ENCODE data around the gene ANO9.

Gene ANO9

DNA sequence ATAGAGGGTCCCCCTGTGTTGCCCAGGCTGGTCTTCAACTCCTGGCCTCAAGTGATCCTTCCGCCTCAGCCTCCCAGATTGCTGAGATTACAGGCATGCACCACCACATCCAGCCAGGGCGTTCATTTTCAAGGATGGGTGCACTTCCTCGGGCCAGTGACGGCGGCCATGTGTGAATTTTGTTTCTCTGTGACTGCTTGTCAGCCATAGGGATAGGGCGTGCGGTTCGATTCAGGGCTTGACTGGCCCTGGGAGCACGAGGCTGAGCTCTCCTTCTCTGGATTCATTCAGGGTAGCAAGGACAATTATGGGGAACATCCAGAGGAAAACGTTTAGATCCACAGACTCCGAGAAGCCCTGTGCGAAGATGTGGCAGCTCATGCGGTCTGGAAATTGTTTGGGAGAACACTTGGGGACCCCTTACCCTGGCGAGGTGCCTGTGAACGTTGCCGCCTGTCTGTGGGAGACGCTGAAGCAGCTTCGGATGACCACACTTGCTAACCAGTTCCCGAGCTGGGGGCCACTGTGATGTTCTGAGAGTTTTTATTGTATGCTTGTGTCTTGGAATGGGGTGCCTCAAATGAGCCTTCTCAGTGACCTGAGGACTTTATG lies 11.2 kb upstream of the ANO9 start:
- in situ Hi-C loops (cut with MboI; ENCODE audit: low sequenced_read_pairs) = no loop called here

DNA sequence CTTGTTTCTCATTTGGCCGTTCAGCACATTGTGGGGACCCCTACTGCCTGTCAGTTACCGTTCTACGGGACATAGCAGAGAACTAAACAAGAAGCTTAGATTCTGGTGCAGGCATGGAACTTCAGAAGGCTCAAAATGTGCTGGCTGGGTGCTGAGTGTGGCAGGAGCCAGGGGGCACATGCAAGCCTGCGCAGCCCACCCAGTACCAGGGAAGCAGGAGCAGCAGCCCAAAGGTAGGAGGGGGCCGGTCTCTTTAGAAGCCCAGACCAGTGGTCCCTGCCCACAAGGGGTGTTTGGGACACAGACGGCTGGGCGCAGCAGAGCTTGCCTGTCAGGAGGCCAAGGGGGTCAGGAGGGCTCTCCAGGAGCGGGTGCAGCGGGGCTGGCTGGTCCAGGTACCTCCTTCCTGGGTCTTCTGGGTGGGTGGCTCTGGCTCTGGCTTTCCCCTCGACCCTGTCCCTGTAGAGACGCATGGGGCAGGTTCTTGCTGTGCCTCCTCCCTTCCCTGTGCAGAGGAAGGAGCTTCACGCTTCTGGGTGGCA lies 10.5 kb upstream of the ANO9 start:
- in situ Hi-C loops (cut with MboI; ENCODE audit: low sequenced_read_pairs) = no loop called here

DNA sequence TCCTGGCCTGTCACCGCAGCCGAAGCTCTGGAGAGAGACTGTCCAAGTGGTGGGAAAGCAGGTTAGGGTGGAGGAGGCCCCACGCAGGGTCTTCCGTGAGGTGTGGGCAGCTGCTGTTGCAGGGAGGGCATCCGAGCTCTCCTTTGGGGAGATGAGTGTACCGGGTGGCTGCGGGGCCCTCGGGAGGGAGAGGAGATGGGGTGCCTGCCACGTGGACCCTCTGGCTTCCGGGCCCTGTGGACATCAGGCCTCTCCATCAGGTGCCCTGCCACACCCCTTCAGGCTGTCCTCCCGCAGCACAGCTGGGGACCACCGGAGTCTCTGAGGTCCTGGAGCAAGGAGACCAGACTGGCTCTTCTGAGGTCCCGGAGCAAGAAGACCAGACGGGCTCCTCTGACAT lies 9.9 kb upstream of the ANO9 start:
- in situ Hi-C loops (cut with MboI; ENCODE audit: low sequenced_read_pairs) = no loop called here

DNA sequence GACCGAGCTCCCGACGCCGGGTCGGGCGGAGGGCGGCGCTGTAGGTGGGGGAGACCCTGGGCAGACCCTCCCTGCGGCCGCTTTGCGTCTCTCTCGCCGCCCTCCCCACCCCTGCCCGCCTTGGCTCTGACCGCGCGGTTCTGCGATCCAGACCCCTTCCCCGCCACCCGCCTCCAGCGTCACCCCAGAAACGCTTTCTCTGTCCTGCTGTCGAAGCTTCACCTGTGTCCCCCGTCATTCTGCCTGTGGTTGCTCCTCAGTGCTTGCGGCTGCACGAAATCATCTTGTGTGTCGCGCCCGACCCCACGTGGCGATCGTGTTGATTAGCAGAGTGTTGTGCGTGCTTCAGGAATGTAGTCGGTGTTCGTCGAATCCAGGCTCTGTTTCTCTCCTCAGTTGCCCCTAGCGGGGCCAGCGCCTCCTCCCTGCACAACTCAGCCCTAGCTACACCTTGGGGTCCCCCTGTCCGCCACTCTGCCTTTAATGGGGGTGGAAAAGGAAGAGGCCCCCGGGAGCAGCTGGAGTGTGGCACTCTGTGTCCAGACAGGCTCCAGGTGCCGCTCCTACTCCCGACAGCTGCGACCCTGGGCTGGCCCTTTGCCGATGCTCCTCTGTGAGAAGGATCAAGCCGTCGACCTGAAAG lies 9.1 kb upstream of the ANO9 start:
- in situ Hi-C loops (cut with MboI; ENCODE audit: low sequenced_read_pairs) = no loop called here

DNA sequence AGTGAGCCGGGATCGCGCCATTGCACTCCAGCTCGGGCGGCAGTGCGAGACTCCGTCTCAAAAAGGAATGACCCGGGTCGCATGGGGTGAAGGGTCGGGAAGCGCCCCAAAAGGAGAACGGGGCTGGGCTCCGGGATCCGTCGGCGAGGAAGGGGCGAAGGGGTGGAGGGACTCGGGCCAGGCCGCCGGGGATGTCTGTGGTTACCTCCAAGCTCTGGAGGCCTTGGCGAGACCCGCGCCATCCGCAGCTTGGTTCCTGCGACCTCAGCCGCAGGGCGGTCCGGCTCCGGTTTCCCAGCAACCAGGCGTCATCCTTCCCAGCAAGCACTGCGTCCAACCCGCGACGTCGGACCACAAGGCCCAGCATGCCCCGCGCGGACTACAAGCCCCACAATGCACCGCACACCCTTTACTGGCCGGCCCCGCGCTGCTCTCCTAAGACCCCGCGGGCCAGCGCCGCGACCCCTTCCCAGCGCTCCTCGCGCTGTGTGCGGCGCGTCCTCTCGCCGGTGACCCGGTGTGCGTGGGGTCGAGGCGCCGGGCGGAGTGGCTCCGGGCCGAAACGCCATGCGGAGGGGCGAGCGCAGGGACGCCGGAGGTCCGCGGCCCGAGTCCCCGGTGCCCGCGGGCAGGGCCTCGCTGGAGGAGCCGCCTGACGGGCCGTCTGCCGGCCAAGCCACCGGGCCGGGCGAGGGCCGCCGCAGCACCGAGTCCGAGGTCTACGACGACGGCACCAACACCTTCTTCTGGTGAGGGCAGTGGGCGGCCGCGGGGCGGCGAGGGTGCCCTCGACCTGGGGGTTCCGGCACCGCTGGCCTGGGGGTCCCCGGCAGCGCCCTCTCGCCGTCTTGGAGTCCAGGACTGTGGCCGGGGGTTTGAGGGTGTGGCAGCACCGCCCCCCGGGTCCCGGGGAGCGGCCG lies 8.3 kb upstream of the ANO9 start, which contains the start of gene PTDSS2:
PTDSS2 (plus strand) TSS at position 391 of the 920 bp plus-strand sequence; CDS start at position 568, 177 bp downstream.
- in situ Hi-C loops (cut with MboI; ENCODE audit: low sequenced_read_pairs) = no loop called here

DNA sequence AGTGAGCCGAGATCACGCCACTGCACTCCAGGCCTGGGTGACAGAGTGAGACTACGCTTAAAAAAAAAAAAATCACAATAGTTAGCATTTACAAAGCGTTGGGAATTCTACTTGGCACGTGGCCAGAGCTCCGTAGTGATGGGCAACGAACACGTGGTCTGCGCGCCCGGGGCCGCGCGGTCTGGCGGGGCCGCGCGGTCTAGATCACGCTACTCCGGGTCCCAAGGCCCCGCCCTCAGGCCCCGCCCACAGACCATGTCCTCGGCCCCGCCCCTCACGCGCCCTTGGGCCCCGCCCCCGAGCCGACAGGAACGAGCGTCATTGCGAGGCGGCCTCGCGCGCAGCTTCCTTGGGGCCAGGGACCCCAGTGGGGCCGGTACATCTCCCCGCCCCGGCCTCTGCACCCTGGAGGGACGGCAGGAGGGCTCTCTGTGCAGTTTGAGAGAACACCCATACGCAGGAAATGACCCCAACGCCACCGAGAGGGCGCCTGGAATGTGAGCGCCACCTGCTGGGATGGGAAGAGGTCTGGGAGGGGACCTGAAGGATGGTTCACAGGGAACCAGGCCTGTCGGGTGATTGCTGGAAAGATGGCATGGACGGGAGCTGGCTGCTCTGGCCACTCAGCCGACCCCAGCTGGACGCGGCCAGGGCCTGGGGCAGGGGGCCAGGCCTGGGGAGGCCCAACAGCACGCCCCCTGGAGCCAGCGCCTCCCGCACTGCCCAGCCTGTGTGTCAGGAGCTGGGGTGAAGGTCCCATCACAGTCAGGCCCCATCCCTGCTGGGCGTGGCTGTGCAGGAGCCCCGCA lies 6.3 kb upstream of the ANO9 start:
- in situ Hi-C loops (cut with MboI; ENCODE audit: low sequenced_read_pairs) = no loop called here

DNA sequence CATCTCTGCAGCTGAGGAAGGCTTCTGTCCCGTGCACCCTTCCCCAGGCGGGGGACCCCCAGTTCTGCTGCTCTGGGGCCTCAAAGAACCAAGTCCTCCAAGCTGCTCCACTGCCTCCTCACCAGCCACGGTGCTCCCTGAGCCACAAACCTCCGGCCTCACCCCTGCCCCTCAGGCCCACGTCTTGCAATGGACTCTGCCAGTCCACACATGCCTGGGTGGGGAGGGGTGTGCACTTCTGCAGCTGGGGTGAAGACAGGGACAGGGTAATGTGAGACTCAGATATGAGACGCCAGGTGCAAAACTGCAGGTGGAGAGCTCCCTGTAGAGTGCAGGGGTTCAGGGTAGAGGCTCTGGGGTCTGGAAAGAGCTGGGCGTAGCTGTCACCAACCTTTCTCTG lies 5.1 kb upstream of the ANO9 start:
- in situ Hi-C loops (cut with MboI; ENCODE audit: low sequenced_read_pairs) = no loop called here

DNA sequence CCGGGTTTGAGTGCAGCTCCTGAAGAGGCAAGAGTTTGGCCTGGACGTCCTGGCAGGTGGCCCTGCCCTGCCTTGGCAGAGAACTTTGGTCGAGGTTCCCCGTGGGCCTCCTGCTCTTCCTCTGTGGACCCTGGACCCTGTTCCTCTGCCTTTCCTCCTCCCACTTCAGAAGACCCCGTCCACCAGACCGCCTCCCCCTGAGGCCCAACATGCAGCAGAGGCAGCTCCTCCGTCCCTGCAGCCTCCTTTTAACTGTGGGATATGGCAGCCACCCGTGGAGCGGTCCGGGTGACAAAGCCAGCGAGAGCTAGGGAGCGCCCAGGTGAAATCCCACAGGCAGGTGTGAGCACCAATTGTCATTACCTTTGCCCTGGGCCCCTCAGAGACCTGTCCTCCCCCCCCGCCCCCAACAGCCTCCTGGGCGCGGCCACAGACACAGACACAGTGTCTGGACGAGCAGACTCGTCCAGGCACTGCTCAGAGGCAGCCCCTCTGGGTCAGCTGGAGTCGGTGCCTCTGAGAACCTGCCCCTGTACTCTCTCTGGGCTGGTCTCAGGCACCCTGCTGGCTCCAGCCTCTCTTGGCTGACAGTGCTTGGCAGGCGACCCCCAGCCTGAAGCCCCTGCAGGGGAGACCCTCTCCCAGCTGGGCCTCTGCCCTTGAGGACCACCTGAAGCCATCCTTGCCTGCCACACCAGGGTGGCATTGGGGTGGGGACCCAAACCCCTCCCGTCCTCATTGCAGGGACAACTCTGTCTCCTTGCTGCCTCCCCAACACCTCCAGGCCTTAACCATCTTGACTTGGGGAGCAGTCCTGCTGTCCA lies 4.2 kb upstream of the ANO9 start:
- in situ Hi-C loops (cut with MboI; ENCODE audit: low sequenced_read_pairs) = no loop called here

DNA sequence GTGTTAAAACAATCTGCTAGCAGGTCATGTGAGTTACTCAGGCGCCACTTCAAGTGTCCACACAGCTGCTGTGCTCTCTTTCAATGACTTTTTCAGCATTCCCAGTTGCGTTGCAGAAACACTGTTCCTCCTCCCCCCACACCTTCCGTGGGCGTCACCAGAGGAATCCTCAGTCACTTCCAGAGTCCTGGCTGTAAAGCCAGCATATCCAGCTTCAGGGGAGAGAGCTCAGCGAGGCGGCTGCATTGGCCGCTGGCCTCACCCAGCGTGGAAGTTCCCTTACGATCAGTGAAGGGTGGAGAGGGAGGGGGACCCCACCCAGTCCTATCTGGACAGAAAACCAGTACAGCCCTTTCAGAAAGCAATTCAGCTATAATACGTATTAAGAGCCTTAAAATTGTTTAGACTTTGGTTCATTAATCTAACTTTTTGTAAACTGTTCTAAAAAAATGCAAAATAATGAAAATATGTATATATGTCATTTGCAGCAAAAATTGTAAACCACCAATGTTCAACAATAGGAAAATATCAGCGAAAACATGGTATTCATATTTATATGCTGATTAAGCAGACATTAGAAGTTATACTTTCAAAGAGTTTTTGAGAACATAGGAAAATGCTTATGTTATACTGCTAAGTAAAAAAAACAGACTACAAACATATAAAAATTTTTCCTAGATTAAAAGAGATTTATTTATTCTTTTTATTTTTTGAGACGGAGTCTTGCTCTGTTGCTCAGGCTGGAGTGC lies 2.8 kb upstream of the ANO9 start:
- in situ Hi-C loops (cut with MboI; ENCODE audit: low sequenced_read_pairs) = no loop called here

DNA sequence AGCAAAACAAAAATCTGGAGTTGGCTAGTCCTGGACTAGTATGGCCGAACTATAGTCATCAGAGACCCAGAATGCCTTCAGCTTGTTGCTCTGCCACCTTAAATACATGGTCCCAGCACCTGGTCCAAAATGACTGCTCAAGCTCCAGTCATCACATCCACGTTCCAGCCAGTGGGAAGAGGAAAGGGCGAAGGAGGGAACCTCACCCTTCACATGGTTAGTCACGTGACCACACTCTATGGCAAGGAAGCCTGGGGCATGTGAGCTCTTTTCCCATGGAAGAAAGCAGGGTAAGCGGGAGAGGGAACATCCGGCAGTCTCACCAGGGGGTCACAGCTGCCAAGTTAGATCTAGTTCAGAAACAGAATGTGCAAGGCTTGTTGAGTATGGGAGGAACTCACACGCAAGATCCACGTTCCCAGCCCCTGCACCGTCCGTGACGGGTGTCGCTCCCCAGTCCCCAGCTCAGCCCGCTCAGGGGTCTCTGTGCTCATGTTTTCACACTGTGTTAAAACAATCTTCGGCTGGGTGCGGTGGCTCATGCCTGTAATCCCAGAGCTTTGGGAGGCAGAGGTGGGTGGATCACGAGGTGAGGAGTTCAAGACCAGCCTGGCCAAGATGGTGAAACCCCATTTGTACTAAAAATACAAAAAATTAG lies 1.9 kb upstream of the ANO9 start:
- in situ Hi-C loops (cut with MboI; ENCODE audit: low sequenced_read_pairs) = no loop called here

DNA sequence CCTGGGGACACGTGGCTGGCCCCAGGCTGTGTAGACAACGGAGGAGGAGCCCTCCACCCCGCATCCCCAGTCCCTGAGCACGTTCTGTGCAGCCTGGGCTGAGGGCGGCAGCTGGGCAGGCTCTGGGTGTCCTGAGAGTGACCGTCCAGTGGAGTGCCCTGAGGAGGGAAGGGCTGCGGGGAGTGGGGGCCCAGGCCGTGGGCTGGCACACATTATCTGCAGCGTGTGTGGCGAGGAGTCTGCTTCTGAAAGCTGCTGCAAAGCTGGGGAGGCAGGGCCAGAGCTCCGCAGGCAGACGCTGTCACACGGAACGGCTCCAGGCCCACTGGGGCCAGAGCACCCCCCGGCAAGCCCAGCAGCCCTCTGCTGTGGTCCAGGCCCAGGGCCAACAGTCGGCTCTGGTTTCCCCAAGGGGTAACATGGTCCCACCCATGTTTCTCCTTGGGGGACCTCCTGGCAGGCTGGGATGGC lies 835 bp upstream of the ANO9 start:
- in situ Hi-C loops (cut with MboI; ENCODE audit: low sequenced_read_pairs) = no loop called here

DNA sequence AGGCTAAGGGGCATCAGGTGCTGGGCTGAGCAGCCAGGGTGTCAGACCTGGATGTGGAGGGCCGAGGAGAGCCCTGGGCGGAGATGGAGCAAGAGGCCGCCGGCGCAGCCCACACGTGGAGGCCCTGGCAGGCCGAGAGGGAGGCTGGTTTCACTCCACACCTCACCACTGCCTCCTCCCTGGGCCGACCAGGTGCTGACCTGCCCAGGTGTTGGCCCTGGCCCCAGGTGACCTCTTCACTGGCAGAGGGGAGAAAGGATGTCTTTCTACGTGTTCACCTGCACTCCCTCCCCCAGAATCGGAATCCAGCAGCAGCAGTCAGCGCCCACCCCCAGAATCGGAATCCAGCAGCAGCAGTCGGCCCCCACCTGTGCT lies 781 bp downstream of the ANO9 start:
- in situ Hi-C loops (cut with MboI; ENCODE audit: low sequenced_read_pairs) = no loop called here

DNA sequence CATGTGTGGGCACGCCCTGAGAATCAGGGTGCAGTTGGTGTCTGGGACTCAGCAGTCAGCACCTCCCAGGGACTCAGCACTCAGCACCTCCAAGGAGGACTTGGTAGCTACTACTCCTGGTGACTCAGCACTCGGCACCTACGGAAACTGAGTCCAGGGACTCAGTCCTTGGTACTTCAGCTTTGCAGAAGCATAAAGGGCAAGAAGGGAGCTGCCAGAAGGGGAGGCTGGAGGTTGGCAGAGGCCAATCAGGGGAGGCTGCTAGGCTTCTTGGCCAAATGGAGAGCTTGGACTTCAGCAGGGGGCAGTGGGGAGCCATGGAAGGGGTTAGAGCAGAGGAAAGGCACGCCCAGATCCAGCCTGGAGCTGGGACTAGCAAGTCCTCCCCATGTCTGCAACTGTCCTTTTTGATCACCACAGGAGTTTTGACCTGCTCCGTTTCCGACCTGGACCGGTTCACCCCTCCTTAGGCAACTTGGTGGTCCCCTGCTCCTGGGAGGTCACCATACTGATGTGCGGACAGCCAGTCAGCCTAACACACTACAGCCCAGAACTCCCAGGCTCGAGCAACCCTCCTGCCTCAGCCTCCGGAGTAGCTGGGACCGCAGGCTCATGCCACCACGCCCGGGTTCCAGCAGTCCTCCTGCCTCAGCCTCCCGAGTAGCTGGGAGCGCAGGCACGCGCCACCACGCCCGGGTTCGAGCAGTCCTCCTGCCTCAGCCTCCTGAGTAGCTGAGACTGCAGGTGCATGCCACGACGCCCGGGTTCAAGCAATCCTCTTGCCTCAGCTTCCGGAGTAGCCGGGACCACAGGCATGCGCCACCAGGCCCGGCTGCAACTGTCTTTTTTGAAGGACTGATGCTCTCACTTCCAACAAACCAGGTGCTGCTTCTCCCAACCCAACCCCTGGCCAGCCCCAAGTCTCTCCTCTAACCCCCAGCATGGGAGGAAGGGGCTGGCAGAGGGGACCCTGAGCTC lies 1.5 kb downstream of the ANO9 start:
- in situ Hi-C loops (cut with MboI; ENCODE audit: low sequenced_read_pairs) = no loop called here

DNA sequence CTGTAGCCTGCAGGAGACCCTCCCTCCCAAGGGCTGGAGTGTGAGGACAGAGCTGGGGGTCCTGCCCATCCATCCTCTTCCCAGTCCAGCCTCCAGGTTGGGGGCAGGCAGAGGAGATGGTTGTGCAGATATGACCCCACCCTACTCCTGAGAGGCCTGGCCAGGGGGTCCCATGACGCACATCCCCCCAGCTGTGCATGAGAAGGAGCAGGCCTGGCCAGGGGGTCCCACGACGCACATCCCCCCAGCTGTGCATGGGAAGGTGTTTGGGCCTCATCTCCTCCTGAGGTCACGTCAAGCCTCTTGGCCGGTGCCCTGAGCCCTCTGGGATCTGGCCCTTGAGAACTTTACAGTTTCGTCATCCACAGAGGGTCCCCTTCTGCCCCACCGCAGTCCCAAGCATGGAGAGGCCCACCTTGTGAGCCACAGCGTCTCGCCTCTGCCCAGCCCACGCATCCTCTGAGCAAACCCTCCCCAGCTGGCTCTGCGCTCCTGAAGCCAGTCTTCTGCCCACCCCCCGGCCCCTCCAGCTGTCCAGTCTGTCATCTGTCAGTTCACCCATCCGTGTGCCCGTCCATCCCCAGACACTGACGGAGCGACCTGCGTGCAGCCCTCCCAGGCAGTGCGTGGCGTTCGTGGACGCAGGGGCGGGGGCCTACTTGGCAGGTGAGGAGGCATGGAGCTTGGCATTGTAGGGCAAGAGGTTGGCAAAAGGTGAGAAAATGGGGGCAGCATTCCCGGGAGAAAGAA lies 2.3 kb downstream of the ANO9 start:
- in situ Hi-C loops (cut with MboI; ENCODE audit: low sequenced_read_pairs) = no loop called here

DNA sequence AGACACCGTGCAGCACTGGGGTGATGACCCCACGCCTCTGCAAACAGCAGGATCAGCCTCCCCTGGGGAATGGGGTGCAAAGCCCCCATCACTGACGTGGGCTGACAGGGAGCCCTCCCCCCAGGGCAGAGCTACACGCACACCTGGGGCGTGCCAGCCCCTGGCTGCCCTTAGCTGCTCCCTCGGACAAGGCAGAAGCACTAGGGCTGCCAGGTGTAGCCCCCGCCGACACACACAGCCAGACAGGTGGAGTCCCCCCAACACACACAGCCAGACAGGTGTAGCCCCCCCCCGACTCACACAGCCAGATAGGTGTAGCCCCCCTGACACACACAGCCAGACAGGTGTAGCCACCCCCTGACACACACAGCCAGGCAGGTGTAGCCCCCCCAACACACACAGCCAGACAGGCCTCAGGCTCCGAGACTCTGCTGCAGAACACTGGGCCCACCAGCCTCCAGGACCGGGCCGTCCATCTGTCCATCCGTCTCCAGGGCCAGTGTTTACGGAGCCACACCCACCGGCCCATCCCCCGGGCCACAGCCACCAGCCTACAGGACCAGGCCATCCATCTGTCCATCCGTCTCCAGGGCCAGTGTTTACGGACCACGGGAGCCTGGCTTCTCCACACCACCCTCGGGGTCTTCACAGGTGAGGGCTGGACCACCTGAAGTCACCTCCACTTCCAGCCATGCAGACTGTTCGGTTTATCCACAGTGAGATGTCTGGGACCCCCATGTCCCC lies 3.5 kb downstream of the ANO9 start:
- in situ Hi-C loops (cut with MboI; ENCODE audit: low sequenced_read_pairs) = no loop called here

All from HL-60/S4 treated with retinoic acid at 250 ng/mL for 4 days and 3 days (cell line).